Measurements from ENCODE around the gene POLR3GL. TPM values are rescaled to one million over a fixed set of nuclear protein-coding genes. Genes with fewer than 3 reads are reported as not detected.

Gene POLR3GL
- total and polyA plus RNA-seq, 10 of the 15 experiments (the other 5 are each of a cell fraction or from before 2014, with no cell fraction given), result 12.8 to 47.0 (median 26.6) TPM

- TF ChIP-seq PKNOX1 (IDR thresholded peaks at IDR 0.05) (no peak), SKIL (IDR thresholded peaks at IDR 0.05; ENCODE audit: low read depth, poor library complexity, severe bottlenecking) (no peak), CREM (IDR thresholded peaks at IDR 0.05; ENCODE audit: low read depth) (peak; percentile 11; the same call in 1 of the 2 replicates), IRF3 (IDR thresholded peaks at IDR 0.05) (peak; percentile 35; the same call in 1 of the 2 replicates), ZBED1 (IDR thresholded peaks at IDR 0.05; ENCODE audit: borderline replicate concordance) (no peak), NFYA (IDR thresholded peaks at IDR 0.05; ENCODE audit: borderline replicate concordance, low read depth, low read length) (peak; percentile 19; the same call in 1 of the 2 replicates), RELA (IDR thresholded peaks at IDR 0.05; ENCODE audit: borderline replicate concordance, partially characterized antibody) (no peak)
Observed at GRCh38 chr1:145964328-145965118, at the start of gene POLR3GL, which contains the start of gene ANKRD34A (continued).

Data from GM12878 (cell line).